Raji (cell line): ENCODE results near the gene CNTN5.

Experiments used
- POLR2A ChIP-seq: IDR thresholded peaks from 2 replicates; pipeline ENCODE4 v1.6.1; 2011; ENCODE audit warnings: low read depth, low read length, control low read depth; ENCODE audit not compliant: insufficient read depth

Gene CNTN5

DNA sequence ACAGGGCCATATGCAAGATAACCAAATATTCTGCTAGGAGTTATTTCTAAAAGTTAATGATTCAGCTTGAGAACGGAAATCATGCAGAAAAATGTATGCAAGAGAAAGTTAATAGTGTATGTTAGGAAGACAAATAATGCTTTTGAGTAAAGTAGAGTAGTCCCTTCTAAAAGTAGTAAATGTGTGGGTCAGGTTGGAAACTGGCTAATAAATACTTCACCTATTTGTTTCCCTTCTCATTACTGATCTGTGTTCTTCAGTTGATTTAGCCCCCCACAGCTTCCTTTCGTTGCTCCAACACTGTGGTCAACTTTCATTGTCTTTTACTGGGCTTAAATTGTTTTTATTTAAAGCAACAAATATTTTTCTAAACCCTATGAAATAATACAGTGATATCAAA, 444.2 kb downstream of the CNTN5 start:
- no peak for TF ChIP-seq POLR2A

- TF ChIP-seq POLR2A, result no peak
Measured at GRCh38 chr11:99489581-99489980, 468.8 kb downstream of the CNTN5 start.

DNA sequence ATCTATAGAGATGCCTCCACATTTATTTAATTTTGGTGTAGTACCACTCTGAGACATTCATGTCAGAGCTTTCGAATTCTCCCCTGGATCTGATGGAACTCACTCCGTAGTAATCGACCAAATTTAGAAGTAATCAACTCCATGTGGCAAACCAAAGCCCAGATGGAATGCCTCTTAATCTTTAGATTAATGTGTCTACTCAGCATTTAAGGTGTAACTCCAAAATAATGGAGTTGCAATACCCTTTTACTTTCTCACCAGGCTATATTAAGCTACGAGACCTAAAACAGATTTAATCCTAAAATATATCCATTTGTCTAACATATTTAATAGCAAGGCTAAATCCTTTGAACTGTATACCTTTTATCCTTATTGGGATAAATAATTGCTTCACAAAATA, 473.3 kb downstream of the CNTN5 start:
- no peak for TF ChIP-seq POLR2A

DNA sequence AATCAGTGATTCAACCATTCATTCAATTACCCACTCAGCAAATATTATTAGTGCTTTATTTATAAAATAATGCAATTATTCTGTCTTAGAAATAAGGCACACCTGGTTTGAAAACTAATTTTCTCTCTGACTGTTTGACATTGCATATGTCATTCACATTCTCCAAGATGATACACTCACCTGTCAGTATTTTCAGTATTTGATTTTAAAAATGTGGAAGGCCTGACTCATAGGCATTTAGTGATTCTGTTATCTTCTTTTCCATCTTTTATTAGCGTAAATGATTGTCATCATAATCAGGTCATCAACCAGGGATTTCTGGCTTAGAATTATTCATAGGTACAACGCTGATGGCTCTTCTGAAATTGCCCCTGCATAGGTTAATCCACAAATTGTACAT, 480.9 kb downstream of the CNTN5 start:
- no peak for TF ChIP-seq POLR2A

DNA sequence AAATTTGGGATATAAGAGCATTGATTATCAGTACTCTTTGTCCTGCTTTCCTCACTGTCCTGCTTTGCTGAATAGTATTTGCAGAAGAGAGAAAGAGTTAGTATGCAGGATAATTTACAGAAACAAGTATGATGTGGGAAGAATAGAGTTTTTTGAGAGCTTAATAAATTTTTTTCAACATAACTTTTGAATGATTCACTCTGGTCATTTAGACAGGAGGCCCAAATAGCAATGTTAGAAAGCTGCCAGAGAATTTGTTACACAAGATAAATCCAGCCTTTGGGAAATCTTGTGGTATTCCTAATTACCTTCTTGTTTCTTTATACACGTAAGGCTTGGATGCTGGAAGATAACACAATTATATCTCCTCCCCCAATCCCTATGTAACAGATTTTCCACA, 484.6 kb downstream of the CNTN5 start:
- no peak for TF ChIP-seq POLR2A

DNA sequence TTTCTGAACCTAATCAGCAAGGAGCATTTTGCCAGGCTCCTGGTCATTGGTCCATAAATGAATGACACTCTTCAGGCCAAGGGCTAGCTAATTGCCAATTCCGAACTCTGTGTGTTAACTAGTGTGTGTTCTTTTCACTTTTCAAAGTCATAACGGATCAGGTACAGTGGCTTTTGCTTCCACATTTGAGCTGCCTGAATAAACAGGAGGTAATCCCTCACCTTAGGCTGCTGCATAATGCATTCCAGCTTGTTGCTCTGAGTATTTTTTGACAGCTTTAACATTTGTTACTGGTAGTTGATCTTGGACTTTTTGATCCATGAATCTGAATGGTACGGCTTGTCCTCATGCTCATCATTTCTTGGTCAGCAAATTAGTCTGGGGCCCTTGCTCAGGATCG, 485.1 kb downstream of the CNTN5 start:
- no peak for TF ChIP-seq POLR2A

- no peak for TF ChIP-seq POLR2A
Measured at GRCh38 chr11:99509863-99510262, 489.1 kb downstream of the CNTN5 start.

GRCh38 chr11:99513368-99513767, 492.6 kb downstream of the CNTN5 start:
- TF ChIP-seq POLR2A, result no peak

DNA sequence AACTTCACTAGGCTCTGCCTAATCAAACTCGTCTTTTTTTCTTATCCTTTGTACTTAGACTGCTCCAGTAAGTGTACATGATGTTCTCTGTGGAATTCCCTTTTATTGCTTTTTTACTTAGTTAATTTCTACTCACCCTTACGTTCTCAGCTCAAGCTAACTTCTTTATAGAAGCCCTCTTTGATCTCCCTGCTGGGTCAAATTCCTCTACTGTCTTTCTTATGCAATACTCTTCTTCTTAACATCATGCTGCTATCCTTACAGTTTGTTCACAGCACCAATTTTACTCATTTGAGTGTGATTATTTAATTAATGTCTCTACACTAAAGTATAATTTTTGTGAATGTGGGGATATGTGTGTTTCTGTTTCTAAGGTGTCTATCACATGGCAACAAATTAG, 498.3 kb downstream of the CNTN5 start:
- TF ChIP-seq POLR2A, result no peak

DNA sequence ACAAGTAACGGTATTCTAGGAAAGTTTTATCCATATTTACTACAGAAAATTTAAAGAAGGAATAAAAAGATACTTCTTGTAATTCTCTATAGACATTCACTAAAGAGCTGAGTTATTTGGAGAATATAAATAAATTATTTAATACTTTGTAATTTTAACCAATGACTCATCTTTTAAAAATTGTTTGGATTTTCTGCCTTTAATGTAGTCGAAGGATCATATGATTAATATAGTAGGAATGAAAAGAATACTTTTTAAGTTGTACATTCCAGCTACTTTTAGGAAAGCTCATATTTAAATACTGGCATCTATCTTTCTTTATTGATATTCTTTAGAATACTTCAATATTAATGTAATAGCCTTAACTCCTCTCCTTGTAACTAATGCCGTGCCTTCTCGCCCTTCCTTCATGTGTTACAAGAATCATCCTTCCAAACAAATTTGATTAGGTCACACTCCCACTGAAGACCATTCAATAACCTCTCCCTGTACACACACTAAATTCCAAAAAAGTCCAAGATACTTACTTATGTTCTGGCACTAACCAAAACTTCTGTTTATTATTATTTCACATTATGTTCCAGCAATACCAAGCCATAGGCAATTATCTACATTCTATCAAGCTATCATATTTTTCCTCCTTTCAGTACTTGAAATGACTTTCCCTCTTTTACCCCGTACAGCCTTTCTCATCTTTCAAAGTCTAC, 501.9 kb downstream of the CNTN5 start:
- TF ChIP-seq POLR2A, result no peak

DNA sequence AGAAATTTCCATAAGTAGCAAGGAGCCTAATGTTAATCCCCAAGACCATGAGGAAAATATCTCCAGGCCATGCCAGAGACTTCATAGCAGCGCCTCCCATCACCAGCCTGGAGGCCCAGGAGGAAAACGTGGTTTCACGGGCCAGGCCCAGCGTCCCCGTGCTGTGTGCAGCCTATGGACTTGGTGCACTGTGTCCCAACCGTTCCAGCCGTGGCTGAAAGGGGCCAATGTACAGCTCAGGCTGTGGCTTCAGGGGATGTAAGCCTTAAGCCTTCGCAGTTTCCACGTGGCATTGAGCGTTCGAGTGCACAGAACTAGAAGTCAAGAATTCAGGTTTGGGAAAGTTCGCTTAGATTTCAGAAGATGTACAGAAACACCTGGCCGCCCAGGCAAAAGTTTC, 510.7 kb downstream of the CNTN5 start:
- TF ChIP-seq POLR2A, result no peak

- TF ChIP-seq POLR2A, result no peak
Measured at GRCh38 chr11:99534812-99535211, 514.1 kb downstream of the CNTN5 start.

DNA sequence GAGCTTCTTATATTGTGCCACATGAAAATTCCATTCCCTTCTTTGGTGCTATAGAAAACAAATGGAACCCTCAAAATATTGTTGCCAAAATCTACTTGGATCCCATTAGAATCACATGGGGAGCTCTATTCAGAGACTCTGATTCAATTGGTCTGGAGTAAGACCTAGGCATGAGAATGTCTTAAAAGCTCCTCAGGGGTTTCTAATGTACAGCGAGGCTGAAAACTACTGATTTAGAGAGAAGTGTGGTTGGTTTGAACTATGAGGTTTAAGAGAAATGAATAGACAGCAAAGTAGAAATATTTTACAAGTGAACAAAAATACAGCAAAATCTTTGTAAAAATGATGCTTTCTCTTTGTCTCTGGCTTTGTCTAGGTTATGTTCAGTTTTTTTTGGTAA, 514.7 kb downstream of the CNTN5 start:
- no peak for TF ChIP-seq POLR2A

DNA sequence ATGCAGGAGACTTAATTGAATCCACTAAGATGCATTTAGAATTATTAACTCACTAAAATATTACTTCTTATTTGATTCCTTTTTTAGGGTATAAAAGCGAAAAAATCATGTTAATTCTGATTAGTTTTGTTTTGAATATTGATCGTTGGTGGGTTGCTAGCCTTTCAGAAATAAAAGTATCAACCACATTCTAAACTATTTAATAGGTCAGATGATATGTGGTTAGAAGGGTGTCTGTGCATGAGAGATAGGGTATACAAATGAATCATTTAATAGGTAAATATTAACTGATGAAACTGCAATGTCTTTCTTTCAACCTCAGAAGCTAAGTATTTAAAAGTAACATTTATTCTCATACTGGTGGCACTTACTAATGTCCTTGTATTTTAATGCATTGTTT, 515.1 kb downstream of the CNTN5 start:
- no peak for TF ChIP-seq POLR2A

DNA sequence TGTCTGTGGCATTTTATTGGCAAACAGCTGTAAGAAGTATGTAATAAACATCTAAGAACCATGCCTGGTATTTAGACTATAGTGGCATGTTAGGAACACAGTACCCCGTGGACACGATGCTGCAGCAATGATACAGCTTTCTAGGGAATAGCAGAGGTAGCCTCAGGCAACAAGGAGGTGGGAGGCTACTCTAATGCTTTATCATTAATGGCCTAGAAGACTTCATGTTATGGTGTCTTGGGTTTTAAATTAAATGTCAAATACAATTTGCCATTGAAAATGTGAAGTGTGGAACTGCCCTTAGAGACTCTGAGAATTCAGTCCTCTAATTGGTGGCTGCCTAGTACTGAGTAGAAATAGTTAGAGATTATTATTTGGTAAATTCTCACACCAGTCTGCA, 516.9 kb downstream of the CNTN5 start:
- no peak for TF ChIP-seq POLR2A

DNA sequence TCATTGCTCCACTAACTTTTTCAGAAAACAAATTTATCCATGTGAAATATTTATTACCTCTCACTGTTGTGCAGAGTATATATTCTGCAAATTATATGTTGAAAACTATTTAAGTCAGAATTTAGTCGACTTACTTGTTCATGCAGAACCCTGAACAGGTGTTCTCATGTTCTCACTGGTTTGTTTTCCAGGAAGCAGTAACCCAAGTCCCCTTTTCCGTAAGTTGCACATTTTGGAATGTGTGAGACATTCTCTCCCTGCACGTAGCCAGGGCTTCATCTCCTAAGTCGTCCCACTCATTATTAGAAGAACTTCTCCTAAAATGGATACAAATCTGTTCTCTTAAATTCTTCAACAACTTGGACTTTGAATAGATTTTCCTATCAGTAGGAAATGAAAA, 524.9 kb downstream of the CNTN5 start:
- TF ChIP-seq POLR2A, result no peak

DNA sequence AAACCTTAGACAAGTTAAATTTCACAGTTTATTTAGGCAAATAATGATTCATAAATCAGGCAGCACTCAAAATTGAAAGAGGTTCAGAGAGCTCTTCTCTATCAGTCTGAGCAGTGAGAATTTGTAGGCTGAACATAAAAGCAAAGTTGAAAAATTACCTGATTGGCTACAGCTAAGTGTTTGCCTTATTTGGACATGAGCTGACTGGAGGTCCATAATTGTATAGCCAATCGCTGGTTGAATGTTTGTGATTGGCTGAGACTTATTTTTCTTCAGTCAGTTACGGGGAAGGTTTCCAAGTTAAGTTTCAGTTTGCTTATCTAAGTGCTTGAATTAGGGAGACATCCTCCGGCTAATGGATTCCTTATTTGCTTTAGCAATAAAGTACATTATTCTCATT, 527.5 kb downstream of the CNTN5 start:
- TF ChIP-seq POLR2A, result no peak
